Subcutaneous adipose tissue (tissue), 4 donors: ENCODE results near the gene IBA57. TPM values are rescaled to one million over a fixed set of nuclear protein-coding genes. Genes with fewer than 3 reads are reported as not detected.

Experiments
- total RNA-seq, 4 donors: library from RNA; depleted of rRNA; stranded (reverse); fragments of >200 nt; gene quantifications; one replicate each; pipeline ENCODE4 v1.1.0, GENCODE V29; 2016
- TF ChIP-seq, protein P1 (sequence below): fragments of 450-650 bp; IDR thresholded peaks from one replicate; pipeline ENCODE4 v1.5.1; 2016; ENCODE audit warnings: low read depth, mild to moderate bottlenecking, control low read depth, antibody characterized with exemption, moderate library complexity

IBA57 gene
- total RNA-seq, result 1 to 10 TPM; 2.8 to 9.0 (median 4.4) TPM

DNA sequence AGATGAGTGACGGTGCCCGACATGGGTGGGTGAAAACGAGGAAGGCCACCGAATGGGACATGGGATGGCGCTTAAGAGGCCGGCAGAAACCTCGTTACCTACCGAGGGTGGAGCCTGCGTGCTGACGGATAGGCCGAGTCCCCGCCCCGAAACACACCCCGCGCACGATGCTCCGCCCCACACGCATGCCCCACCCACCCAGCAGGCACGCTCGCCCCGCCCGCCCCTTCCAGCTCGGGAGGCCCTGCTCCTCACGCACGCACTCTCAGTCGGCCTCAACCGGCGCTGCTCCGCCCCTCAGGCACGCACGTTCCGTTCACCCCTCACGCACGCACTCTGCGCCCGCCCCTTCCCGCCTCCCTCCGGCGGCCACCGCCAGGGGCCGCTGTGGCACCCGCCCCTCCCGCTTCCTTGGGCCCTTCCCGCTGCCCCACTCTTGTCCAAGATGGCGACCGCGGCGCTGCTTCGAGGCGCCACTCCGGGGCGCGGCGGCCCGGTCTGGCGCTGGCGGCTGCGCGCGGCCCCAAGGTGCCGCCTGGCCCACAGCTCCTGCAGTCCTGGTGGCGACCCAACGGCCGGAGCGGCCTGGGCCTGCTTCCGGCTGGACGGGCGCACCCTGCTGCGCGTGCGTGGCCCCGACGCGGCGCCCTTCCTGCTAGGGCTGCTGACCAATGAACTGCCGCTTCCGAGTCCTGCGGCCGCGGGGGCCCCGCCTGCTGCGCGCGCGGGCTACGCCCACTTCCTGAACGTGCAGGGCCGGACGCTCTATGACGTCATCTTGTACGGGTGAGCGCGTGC lies at the start of gene IBA57:
IBA57 (plus strand) TSS at position 433 of the 798 bp plus-strand sequence; CDS start at position 446, 13 bp downstream.
- TF ChIP-seq, protein P1, sequence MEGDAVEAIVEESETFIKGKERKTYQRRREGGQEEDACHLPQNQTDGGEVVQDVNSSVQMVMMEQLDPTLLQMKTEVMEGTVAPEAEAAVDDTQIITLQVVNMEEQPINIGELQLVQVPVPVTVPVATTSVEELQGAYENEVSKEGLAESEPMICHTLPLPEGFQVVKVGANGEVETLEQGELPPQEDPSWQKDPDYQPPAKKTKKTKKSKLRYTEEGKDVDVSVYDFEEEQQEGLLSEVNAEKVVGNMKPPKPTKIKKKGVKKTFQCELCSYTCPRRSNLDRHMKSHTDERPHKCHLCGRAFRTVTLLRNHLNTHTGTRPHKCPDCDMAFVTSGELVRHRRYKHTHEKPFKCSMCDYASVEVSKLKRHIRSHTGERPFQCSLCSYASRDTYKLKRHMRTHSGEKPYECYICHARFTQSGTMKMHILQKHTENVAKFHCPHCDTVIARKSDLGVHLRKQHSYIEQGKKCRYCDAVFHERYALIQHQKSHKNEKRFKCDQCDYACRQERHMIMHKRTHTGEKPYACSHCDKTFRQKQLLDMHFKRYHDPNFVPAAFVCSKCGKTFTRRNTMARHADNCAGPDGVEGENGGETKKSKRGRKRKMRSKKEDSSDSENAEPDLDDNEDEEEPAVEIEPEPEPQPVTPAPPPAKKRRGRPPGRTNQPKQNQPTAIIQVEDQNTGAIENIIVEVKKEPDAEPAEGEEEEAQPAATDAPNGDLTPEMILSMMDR, result no peak

DNA sequence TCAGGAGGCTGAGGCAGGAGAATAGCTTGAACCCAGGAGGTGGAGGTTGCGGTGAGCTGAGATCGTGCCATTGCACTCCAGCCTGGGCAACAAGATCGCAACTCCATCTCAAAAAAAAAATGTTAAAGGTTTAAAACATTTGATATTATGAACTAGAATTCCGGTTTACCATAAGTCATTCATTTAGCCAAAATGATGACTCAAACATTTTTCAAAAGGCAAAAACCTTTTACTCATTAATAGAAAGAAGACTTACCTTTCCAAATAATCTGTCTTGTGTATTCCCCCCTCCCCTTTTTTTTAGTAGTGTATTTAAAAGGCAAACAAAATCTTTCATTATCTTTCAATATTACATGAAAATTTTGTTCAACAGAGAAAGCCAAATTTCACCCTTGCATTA lies 48.3 kb upstream of the IBA57 start:
- TF ChIP-seq, protein P1, result no peak

DNA sequence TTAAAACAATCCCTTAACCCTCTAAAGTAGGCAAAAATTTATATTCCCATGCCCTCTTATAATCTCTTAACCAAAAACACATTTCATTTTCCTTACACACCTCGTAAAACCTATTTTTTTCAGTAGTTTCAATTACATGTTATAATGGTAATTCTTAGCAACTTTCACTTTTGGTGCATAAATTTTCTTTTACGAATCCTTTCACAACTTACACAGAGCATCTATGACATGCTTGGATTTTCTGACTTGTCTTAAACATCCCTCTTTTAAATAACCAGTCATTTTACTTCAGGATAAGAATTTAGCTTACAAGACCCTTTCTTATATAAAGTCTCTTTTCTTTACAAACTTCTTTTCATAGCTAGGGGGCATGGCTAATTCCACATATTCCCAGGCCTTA lies 47.6 kb upstream of the IBA57 start:
- TF ChIP-seq, protein P1, result no peak

DNA sequence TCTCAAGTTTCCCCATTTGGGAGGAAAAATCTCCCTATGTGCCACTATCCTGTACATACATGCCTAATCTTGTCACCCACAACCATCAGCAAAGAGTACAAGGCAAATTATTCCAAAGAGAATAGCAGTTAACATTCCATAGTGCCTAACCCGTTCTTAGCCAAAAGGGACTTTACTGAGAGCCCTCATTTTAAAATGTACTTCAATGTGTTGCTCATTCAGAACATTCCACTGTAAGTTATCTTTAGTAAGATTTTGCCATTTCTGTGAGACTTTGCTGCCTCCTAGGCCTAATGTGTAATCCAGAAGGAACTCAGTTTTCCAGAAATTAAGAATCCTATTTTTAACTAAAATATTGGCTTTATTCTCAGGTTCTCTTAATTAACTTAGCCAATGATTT lies 45.3 kb upstream of the IBA57 start:
- TF ChIP-seq, protein P1, result no peak

DNA sequence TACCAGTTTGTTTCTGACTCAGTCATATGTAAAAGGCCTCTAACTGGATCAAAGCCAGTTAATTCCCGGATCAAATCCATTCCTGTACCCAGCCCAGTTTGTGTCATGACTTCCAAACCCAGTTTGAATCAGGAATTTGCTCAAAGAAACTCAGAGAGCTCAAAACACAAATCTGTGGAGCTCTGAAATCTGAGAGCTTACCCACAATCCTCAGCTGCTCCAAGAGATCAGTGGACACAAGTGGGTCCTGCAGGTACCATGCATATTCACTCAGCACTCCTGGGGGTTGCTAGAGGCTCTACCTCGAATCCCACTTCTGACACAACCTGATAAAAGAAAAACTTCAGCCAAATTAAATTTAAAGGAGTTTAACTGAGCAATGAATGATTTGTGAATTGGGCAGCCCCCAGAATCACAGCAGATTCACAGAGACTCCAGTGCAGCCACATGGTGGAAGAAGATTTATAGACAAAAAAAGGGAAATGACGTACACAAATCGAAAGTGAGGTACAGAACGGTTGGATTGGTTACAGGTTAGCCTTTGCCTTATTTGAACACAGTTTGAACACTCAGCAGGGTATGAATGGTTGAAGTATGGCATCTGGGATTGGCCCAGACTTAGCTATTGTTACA lies 44.6 kb upstream of the IBA57 start:
- TF ChIP-seq, protein P1, result no peak

DNA sequence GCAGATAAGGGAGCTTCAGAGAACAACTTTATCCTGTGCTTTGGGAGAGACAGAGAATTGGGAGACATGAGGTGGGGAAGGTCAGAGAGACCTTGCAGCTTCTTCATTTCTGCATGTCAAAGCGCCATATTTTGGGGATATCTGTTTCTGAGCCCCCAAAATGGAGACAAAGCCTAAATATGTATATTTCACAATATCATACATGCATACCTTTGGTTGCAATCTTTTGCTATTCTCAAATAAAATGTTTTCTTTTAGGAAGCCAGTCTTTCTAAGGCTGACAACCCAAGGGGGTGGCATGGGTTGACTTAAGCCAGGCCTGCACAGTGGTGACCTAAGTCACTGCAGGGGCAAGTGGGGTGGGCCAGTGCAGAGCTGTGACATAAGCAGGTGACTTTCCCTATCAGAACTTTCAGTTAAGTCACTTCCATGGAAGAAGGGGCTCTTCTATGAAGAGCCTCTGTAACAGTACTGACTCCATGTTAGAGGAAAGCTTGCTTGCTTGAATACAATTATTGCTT lies 42.6 kb upstream of the IBA57 start:
- TF ChIP-seq, protein P1, result no peak

DNA sequence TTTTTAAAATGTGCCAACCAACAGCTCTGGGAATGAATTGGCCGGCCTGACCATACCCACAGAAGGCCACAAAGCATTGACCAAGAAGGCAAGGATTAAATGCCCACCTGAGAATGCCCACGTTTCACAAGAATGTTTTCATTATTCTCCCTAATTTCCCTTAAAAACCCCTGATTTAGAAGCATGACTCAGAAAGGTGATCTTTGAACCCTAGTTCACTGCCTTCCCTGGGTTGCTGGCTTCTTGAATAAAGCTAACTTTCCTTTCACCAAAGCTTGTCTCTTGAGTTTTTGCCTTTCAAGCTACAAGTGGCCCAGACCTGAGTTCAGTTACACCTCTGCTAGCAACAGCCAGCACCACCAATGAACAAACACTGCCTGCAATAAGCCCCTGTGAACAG lies 42.1 kb upstream of the IBA57 start:
- TF ChIP-seq, protein P1, result no peak
